ENCODE results near the gene ZNF22.

ZNF22 gene

GRCh38 chr10:44965104-44965503 is 35.6 kb upstream of the ZNF22 start:
- no peak for DNase-seq (ENCODE audit: low read depth)

- no peak for DNase-seq (ENCODE audit: low read depth)
These were observed 35.0 kb upstream of the ZNF22 start for GRCh38 chr10:44965651-44966097.

- DNase-seq (ENCODE audit: low read depth) = no peak
These were observed 34.5 kb upstream of the ZNF22 start for GRCh38 chr10:44966129-44966815.

GRCh38 chr10:44966816-44967509 is 33.8 kb upstream of the ZNF22 start:
- no peak for DNase-seq (ENCODE audit: low read depth)

GRCh38 chr10:44967616-44968015 is 33.1 kb upstream of the ZNF22 start:
- DNase-seq (ENCODE audit: low read depth) = no peak

- DNase-seq (ENCODE audit: low read depth) = no peak
These were observed 32.6 kb upstream of the ZNF22 start for GRCh38 chr10:44968091-44968490.

- no peak for DNase-seq (ENCODE audit: low read depth)
These were observed 32.0 kb upstream of the ZNF22 start for GRCh38 chr10:44968500-44969400.

GRCh38 chr10:44969854-44970253 is 30.9 kb upstream of the ZNF22 start:
- no peak for DNase-seq (ENCODE audit: low read depth)

GRCh38 chr10:44970812-44971395 is 29.8 kb upstream of the ZNF22 start:
- DNase-seq (ENCODE audit: low read depth) = no peak

- no peak for DNase-seq (ENCODE audit: low read depth)
These were observed 29.3 kb upstream of the ZNF22 start for GRCh38 chr10:44971434-44971833.

GRCh38 chr10:44971935-44972757 is 28.6 kb upstream of the ZNF22 start:
- no peak for DNase-seq (ENCODE audit: low read depth)

GRCh38 chr10:44972874-44973306 is 27.8 kb upstream of the ZNF22 start:
- DNase-seq (ENCODE audit: low read depth) = no peak

- DNase-seq (ENCODE audit: low read depth) = no peak
These were observed 27.2 kb upstream of the ZNF22 start for GRCh38 chr10:44973323-44974081.

- no peak for DNase-seq (ENCODE audit: low read depth)
These were observed 26.6 kb upstream of the ZNF22 start for GRCh38 chr10:44974082-44974627.

- peak; percentile 57 for DNase-seq (ENCODE audit: low read depth)
These were observed 25.9 kb upstream of the ZNF22 start for GRCh38 chr10:44974628-44975430.

GRCh38 chr10:44975431-44976331 is 25.0 kb upstream of the ZNF22 start:
- no peak for DNase-seq (ENCODE audit: low read depth)

GRCh38 chr10:44976352-44977198 is 24.1 kb upstream of the ZNF22 start:
- no peak for DNase-seq (ENCODE audit: low read depth)

Data from stimulated activated CD8-positive, alpha-beta memory T cell treated with anti-CD3 and anti-CD28 coated beads, Interleukin-15, amount 100 ng/mL, for 24 hours (primary cell).